Endothelial cell of umbilical vein (primary cell): ENCODE measurements around the gene GPATCH2.

Experiments
- EZH2 ChIP-seq: IDR thresholded peaks from 2 replicates; pipeline ENCODE4 v1.6.1; 2012; ENCODE audit warnings: borderline replicate concordance, low read depth, mild to moderate bottlenecking, moderate library complexity, low read length, inconsistent platforms; ENCODE audit not compliant: severe bottlenecking
- FOS ChIP-seq: IDR thresholded peaks from 2 replicates; pipeline ENCODE4 v1.6.1; 2011; ENCODE audit warnings: mild to moderate bottlenecking, low read length, moderate library complexity, borderline replicate concordance; ENCODE audit not compliant: insufficient read depth
- JUN ChIP-seq: IDR thresholded peaks from 2 replicates; pipeline ENCODE4 v1.6.1; 2011; ENCODE audit warnings: borderline replicate concordance, low read depth; ENCODE audit not compliant: insufficient read length, insufficient read depth
- MAX ChIP-seq: IDR thresholded peaks from 2 replicates; pipeline ENCODE4 v1.6.1; 2011; ENCODE audit not compliant: insufficient read depth, insufficient read length
- MYC ChIP-seq: IDR thresholded peaks from one replicate; pipeline ENCODE4 v1.6.1; 2011; ENCODE audit warnings: mild to moderate bottlenecking, low read depth, low read length
- POLR2A ChIP-seq: IDR thresholded peaks from 2 replicates; pipeline ENCODE4 v1.6.1; 2012; ENCODE audit warnings: low read depth, mild to moderate bottlenecking, control low read depth, low read length
- POLR2AphosphoS5 ChIP-seq: IDR thresholded peaks from 2 replicates; pipeline ENCODE4 v1.6.1; 2012; ENCODE audit warnings: low read depth, mild to moderate bottlenecking, control low read depth, low read length, moderate library complexity; ENCODE audit not compliant: insufficient read depth
- TF ChIP-seq, protein P1 (sequence below), 2 donors: IDR thresholded peaks; 1 replicate in 1 of 2; 2 replicates in 1 of 2; pipeline ENCODE4 v1.5.1; 2011; ENCODE audit warnings: low read length in 2 of 2, mild to moderate bottlenecking in 2 of 2, moderate library complexity in 2 of 2, control low read depth in 1 of 2, inconsistent platforms in 1 of 2, low read depth in 1 of 2; ENCODE audit not compliant: insufficient read depth in 1 of 2; ENCODE audit errors: extremely low read depth in 1 of 2

GRCh38 chr1:217482356-217483102 lies 148.4 kb downstream of the GPATCH2 start:
- TF ChIP-seq POLR2A (no peak), POLR2AphosphoS5 (no peak), MYC (no peak), EZH2 (no peak), MAX (no peak), JUN (peak; percentile 37), FOS (peak; percentile 60)
- TF ChIP-seq, protein P1, sequence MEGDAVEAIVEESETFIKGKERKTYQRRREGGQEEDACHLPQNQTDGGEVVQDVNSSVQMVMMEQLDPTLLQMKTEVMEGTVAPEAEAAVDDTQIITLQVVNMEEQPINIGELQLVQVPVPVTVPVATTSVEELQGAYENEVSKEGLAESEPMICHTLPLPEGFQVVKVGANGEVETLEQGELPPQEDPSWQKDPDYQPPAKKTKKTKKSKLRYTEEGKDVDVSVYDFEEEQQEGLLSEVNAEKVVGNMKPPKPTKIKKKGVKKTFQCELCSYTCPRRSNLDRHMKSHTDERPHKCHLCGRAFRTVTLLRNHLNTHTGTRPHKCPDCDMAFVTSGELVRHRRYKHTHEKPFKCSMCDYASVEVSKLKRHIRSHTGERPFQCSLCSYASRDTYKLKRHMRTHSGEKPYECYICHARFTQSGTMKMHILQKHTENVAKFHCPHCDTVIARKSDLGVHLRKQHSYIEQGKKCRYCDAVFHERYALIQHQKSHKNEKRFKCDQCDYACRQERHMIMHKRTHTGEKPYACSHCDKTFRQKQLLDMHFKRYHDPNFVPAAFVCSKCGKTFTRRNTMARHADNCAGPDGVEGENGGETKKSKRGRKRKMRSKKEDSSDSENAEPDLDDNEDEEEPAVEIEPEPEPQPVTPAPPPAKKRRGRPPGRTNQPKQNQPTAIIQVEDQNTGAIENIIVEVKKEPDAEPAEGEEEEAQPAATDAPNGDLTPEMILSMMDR (IDR thresholded peaks at IDR 0.05; ENCODE audit: extremely low read depth in 1 of 2, insufficient read depth in 1 of 2, low read depth in 1 of 2, low read length in 2 of 2): no peak
